ENCODE results near the gene C16orf89. TPM values are rescaled to one million over a fixed set of nuclear protein-coding genes. Genes with fewer than 3 reads are reported as not detected.

C16orf89 gene
- total RNA-seq, 2 donors from 2014 or later = 2.1 to 5.0 TPM

DNA sequence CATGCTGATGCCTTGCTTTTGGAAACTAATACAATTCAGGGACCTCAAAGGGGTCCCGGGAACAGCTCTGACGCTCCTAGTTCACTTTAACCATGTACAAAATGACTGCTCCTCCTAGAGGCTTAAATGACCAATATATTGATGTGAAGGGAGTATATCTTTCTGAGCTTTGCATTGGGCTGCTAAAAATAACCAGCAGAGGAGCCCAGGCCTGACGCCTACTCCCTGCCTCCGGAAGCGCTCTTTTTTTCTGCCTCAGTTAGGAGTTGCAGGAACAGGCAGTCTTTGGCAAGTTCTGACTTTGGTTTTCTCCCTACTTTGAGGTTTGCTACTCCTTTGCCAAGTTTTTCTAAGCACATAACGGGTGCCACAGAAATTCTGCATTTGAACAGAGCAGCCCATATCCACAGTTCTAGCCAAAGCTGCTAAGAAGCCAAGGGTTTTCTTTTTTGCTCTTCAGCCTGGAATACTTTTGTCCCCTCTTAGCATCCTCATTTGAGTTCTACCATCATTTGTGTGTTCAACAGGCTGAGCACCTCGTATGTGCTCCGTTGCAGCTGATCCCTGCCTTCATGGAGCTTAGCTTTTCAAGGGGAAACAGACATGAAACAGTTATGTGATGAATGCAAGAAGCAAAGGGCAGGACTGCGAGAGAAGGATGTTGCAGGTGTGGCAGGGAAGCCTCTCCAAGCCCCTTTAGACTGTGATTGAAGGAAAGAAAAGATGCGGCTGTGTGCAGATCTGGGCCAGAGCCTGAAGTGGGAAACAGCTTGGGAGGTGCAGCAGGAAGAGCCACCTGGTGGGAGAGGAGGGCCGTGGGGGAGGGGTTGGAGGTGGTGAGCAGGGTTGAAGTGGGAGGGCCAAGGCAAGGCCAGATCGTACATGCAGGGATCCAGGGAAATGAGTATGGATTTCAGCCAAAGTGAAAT lies 29.3 kb downstream of the C16orf89 start:
- no peak for ATAC-seq
- intact Hi-C loops (cut with DNase I, micrococcal nuclease) = no loop called here
- no peak for DNase-seq

DNA sequence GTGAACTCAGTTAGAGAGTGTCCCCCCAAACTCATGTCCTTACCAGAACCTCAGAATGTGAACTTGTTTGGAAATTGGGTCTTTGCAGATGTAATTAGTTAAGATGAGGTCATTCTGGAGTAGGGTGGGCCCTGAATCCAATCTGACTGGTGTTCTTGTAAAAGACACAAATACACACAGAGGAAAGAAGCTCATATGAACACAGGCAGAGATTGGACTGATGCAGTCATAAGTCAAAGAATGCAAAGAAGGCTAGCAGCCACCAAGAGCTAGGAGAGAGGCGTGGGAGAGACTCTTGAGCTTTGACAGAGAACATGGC lies 29.9 kb downstream of the C16orf89 start:
- no peak for ATAC-seq
- intact Hi-C loops (cut with DNase I, micrococcal nuclease) = no loop called here

DNA sequence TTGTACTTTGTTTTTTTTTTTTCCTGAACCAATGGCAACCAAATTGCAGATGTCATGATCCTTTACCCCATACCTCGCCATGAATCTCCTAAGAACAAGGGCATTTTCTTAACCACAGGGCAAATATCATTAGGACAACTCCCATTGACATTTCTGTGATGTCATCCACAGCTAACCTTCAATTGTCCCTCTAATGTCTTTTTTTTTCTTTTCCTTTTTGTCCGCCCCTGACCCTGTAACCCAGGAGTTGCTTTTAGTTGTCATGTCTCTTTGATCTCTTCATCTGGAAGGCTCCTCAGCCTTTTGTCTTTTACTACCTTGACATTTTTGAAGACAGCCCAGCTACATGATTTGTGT lies 31.6 kb downstream of the C16orf89 start:
- no peak for DNase-seq
- ATAC-seq = no peak
- intact Hi-C loops (cut with DNase I, micrococcal nuclease) = no loop called here

More for the DNA sequence above, 29.9 kb downstream of the C16orf89 start:
- no peak for DNase-seq

DNA sequence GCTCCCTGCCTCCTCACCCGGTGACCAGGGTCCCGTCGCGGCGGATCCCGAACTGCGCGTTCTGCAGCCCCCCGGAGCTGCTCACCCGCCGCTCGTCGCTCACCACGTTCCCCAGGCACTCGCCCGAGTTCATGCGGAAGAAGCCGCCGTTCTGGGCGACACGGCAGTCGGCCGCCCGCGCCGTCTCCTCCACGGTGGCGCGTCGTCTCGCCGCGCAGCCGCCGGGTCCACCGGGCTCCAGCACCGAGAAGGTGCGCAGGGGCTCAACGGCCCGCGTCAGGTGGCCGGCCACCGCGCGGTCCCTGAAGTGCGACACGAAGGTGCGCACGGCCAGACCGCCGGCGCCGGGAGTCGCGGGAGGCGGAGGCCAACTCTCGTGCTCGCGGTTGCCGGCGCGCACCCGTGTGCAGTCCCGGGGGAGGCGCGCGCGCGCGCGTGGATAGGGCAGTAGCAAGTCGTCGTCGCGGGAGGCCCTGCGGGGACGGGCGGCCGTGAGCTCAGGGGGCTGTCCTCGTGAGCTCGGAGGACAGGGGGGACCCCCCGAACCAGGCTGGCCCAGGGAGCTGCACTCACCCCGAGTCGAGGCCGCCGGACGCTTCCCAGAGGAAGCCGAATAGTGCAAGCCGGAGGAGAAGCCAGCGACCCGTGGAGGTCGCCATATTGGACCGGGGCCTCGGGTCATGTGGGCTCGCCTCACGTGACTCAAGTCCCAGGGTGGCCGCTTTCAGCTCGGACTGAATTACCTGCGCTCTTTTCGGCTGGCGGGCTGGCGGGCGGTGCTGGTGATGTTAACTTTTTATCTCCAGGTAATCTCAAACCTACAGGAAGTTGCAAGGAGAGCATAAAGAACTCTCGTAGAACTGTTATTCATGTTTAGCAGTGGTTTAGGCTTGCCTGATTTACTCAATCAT lies 32.2 kb downstream of the C16orf89 start, which contains the start of gene NAGPA:
NAGPA (minus strand) TSS at position 680 of the 911 bp plus-strand sequence; CDS start at position 659, 21 bp downstream.
- ATAC-seq = peak; percentile 86
- DNase-seq = peak; percentile 86 to 96
- intact Hi-C loops (cut with DNase I, micrococcal nuclease) = no loop called here

DNA sequence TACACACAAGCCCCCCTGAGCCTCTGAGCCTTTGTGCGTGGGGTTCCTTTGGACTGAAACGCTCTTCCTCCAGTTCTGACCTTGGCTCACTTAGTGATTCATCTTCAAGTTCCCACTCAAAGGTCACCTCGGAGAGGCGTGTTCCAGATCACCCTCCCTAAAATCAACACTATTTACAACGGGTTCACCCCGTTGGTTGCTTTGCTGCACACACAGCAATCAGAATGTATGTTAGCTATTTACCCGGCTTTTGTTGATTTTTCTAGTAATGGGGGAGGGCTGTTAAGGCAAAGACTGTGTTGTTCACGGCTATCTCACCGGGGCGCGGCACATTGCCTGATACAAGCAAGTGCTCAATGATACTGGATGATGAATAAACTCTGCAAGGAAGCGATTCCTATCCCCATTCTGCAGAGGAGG lies 33.0 kb downstream of the C16orf89 start:
- ATAC-seq (peak; percentile 60), DNase-seq (peak in 1 of 2 donors; percentile 35)
- intact Hi-C loops (cut with DNase I, micrococcal nuclease) = no loop called here

DNA sequence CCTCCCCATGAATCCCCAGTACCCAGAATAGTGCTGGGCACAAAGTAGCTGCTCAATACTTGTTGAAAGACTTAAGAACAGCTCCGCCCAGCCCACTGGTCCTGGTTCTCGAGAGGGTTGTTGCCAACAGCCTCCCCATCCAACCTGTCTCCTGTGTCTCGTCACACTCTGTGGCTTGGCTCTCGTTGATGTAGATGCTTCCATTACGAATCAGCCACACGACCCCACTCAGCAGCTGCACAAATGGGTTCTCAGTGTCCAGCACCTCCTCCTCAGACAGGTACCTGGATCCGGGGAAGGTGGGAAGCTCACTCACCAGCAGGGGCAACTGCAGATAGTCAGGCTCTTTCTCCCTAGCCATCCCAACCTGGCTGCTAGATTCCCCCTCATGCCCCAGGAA lies 34.2 kb downstream of the C16orf89 start:
- DNase-seq (no peak), ATAC-seq (no peak)
- intact Hi-C loops (cut with DNase I, micrococcal nuclease) = no loop called here

DNA sequence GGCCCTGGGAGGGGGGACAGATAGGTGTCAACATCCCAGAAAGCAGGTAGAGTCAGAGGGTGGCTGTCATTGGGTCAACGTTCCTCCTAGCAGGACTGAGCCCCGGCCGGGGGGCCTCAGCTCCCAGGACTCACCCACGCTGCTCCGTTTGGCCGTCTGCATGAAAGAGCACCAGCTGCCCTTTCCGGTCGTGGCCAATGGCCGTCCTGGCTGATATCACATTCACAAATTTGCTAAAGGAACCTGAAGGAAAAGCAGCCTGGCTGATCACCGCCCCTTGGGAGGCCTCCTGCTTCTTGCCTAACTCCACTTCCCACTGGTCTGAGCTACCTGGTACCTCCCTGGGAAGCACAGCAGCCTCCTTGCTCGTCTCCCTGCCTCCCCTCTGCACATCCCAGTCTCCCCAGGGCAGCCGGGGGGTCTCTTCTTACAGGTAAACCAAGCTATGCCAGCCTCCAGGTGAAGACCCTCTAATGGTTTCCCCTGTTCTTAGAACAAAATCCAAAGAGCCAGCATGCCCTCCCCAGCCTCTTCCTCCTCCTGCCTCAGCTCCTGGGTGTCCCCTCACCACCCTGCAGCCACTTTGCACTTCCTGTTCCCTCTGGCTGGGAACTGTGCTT lies 35.4 kb downstream of the C16orf89 start:
- no peak for ATAC-seq
- intact Hi-C loops (cut with DNase I, micrococcal nuclease) = no loop called here
- no peak for DNase-seq

DNA sequence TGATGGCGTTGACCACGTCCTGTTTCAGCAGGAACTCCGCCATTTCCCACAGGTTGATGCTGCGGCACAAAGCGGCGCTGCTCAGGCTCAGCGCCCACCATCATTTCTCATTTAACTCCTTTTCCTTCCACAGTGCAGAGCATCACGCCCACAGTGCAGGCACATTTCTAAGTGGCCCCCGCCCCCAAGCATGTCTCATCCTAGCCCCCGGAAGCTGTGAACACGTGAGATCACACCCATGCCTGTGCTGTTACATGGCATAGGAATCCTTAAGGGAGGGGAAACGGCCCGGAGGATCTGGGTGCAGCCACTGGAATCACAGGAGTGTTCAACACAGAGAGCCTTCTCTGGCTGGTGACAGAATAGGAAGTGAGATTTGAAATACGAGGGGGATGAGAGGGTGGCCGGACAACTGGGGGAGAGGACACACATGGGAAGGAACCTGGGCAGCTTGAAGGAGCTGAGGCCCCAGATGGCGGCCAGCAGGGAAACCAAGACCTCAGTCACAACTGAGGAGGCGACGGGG lies 36.7 kb downstream of the C16orf89 start:
- intact Hi-C loops (cut with DNase I, micrococcal nuclease) = no loop called here
- ATAC-seq (no peak), DNase-seq (no peak)

DNA sequence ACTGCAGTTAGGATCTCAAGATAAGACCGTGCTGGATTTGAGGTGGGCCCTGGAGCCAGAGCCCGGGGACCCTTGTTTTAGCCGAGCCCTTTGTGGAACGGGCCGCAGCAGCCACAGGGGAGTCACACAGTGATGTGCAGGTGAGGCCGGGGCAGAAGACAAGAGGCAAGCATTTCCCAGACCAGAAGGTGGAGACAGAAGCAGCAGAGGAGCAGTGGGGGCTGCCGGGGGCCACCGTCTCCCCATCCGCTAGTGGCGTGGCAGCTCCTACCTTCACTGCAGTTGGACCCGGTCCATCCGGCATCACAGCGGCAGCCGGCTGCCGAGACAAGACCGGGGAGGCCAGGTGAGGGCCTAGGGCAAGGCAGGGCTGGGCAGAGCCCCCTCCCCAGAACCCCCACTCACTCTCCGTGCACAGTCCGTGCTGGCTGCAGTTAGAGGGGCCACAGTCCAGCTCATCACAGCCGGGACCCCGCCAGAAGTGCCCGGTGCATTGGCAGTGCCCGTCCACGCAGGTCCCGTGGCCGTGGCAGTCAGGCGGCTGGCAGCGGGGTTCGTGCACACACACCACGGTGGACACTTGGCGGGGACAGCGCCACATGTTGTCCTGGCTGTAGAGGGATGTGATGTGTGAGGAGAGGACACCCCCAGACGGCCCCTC lies 38.1 kb downstream of the C16orf89 start:
- intact Hi-C loops (cut with DNase I, micrococcal nuclease) = no loop called here
- DNase-seq = no peak
- no peak for ATAC-seq

DNA sequence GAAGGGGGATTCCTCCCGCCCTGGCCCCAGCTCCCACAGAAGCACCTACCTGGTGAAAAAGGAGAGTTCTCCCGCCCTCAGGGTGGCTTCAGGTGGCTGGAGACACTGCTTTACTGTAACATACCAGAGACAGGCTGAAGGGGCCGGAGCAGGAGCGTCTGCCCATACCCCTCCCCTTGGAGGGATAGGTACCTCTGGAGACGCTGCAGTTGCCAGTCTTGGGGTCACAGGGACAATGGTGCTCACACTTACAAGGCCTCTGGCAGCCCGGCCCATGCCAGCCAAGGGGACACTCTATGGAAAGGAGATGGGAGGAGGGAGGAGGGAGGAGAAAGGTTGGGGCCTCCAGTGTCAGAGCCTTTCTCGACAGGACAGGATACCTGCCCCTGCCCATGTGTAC lies 38.7 kb downstream of the C16orf89 start:
- ATAC-seq (no peak), DNase-seq (no peak)
- intact Hi-C loops (cut with DNase I, micrococcal nuclease) = no loop called here

DNA sequence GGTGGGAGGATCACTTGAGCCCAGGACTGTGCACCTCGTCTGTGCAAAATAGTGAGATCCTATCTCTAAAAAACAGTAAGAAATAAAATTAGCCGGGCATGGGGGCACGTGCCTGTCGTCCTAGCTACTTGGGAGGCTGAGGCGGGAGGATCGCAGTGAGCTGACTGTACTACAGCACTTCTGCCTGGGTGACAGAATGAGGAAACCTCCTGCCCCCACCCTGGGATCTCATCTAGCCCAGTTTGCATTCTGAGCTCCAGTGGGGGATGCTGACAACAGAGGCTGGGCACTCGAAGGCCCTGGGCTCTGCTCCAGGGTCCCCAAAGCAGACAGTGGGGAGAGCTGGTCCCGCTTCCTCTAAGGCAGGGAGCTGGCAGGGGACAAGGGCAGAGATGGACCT lies 39.1 kb downstream of the C16orf89 start:
- no peak for ATAC-seq
- DNase-seq = no peak
- intact Hi-C loops (cut with DNase I, micrococcal nuclease) = no loop called here

GRCh38 chr16:5025171-5025632 lies 40.6 kb downstream of the C16orf89 start:
- DNase-seq = peak in 1 of 2 donors; percentile 69

DNA sequence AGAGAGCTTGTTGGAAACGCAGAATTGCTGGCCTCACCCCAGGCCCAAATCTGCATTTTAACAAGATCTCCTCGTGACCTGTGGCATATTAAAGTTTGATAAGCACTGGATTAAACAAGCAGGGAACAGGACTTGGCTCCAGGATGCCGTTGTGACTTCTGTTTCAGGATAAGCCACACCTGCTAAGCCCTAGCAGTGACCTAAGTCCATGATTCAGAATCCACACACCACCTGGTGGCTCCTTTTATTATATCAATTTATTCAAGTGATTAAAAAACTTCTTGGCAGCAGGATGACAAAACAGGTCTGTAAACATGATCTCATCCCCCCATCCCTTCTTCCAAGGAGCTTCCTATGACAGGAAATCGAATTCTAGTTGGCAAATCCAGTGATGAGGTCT lies 41.1 kb downstream of the C16orf89 start:
- intact Hi-C loops (cut with DNase I, micrococcal nuclease) = no loop called here
- DNase-seq (peak; percentile 26 to 64), ATAC-seq (peak; percentile 93)

More at GRCh38 chr16:5025171-5025632, 40.6 kb downstream of the C16orf89 start:
- peak; percentile 54 for ATAC-seq
- intact Hi-C loops (cut with DNase I, micrococcal nuclease) = no loop called here

DNA sequence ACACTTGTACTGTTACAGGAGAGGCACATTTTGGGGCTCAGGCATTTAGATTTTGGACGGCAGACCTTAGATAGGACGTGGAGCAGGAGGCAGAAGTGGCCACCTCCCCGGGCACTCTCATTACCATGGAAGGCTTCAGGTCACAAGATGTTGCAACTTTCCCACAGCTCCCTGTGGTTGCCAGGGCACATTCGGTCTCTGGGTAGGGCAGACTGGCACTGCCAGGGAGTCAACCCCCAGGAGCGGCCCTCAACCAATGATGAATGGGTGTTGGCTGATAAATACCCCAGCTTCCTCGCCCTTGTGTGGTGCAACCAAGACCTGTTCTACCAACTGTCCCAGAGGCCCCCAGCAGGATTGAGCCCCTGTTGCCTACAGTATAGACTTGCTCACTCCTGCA lies 43.2 kb downstream of the C16orf89 start:
- ATAC-seq = no peak
- intact Hi-C loops (cut with DNase I, micrococcal nuclease) = no loop called here
- no peak for DNase-seq

DNA sequence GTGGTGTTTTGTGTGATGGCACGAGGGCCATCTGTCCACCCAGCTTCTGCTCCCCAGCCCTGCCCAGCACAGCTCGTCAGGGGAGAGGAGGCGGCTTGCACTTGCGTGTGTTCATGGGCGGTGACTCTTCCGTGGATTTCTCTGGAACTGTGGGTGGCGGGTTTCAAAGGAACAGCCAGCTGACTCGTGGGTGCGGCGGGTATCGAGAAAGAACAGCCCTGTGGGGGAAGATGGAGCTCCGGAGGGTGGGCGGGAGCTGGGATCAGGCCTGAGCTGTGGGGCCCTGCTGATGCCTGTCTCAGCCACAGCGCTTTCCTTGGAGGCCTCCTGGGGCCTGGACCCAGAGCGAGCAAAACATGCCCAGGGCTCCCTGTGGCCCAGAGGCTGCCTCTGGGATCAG lies 45.2 kb downstream of the C16orf89 start:
- intact Hi-C loops (cut with DNase I, micrococcal nuclease) = no loop called here
- DNase-seq = no peak
- ATAC-seq = no peak

GRCh38 chr16:5019775-5020174 lies 46.0 kb downstream of the C16orf89 start:
- intact Hi-C loops (cut with DNase I, micrococcal nuclease) = no loop called here
- ATAC-seq (no peak), DNase-seq (no peak)

DNA sequence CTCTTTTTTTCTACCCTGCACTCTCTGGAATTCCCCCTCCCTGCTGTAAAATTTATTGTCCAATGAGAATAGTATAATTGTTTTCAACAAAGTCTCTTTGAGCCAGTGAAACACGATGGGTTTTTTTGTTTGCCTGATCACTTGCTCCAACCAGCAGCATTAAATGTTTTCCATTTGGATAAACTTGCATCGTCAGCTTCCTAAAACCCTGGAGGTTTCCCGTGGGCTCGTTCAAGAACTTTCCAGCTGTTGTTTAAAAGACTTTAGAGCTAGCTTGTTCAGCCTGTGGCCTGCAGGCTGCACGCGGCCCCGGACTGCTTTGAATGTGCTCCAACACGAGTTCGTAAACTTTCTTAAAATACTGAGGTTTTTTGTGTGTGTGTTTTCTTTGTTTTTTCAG lies 47.0 kb downstream of the C16orf89 start:
- intact Hi-C loops (cut with DNase I, micrococcal nuclease) = no loop called here
- ATAC-seq = no peak
- no peak for DNase-seq

DNA sequence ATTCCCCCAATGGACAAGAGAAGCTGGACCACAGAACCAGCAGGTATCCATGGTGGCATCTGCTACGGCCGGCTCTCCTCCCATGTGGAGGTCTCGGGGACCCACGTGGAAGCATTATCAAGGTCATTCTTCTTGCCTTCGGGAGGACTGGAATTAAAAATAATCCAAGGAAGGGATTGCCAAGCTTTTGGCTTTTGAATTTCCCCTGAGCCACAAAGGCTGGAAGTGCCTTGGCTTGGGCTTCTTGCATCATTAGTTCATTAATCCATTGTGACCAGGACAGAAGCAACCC lies 48.1 kb downstream of the C16orf89 start:
- intact Hi-C loops (cut with DNase I, micrococcal nuclease) = no loop called here
- no peak for DNase-seq
- no peak for ATAC-seq

Data from left colon (tissue), 2 donors.